22Rv1 (cell line): ENCODE data around the gene GALNTL6.

Experiments used
- H3K27ac ChIP-seq: fragments of 450-650 bp; 2 replicates; pipeline ENCODE4 v1.5.1; 2017
- CTCF ChIP-seq: fragments of 450-650 bp; IDR thresholded peaks from 2 replicates; pipeline ENCODE4 v1.5.1; 2017; ENCODE audit warnings: mild to moderate bottlenecking
- ZFX ChIP-seq: fragments of 450-650 bp; IDR thresholded peaks from 2 replicates; pipeline ENCODE4 v1.6.1; 2017; ENCODE audit warnings: antibody characterized with exemption, borderline replicate concordance

GALNTL6 gene

DNA sequence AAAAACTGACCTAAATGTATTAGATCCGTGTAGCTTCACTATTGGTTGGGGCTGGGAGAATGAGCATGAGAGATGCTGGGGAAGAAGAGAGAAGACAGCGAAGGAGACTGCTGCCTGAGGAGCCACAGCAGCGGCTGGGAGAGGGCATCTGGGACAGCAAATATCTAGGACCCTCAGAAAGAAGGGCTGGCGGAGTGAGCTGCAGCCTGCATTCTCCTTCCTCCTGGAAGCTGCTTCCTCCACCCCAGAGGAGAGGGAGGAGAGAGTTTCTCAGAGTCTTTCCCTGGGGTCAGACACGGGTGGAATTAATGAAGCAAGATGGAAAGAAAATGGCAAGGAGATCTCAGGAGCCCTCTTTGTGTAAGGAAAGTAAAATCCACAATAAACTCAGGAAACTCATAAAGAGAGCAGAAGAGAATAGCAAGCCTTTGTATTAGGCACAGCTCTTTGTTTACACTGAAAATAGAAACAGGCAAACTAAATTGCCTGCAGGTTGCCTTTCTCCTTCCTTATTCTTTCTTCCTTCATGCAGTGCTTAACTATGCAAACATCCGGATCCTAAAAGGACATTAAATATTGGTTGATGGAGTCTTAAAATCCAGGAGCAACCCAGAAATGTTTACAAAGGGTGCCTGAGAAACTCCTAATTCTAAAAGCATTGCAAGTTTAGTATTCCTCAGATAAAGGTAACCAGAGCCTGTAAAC is 1225.1 kb downstream of the GALNTL6 start:
- H3K27ac ChIP-seq = peak overlapping the region; percentile 99
- TF ChIP-seq CTCF (no peak), ZFX (no peak)

- H3K27ac ChIP-seq = peak overlapping the region; percentile 99
- TF ChIP-seq ZFX = no peak
- no peak for TF ChIP-seq CTCF
Observed at GRCh38 chr4:173039617-173040577, 1226.7 kb downstream of the GALNTL6 start.

DNA sequence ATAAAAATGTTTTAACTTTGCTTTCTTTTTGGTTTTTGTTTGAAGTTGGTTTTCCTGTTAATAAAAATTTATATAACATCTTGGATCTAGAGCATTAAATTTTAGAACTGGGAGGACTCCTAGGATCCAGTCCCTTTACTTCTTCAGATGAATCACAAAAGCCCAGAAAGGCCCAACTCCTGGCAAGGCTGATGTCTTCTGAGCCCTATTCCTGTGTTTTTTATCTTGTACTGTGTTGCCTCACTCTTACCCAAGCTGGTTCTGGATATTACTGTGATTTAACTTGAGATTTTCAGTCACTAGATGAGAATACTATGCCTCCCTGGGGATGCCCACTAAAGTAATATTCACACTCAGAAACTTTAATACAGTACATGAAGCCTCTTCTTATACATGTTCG is 1228.3 kb downstream of the GALNTL6 start:
- peak overlapping the region; percentile 99 for H3K27ac ChIP-seq
- TF ChIP-seq CTCF = no peak
- TF ChIP-seq ZFX = no peak

- peak overlapping the region; percentile 99 for H3K27ac ChIP-seq
Observed at GRCh38 chr4:173042139-173042538, 1228.9 kb downstream of the GALNTL6 start.

- TF ChIP-seq ZFX = no peak
- no peak for TF ChIP-seq CTCF
- no peak overlapping the region for H3K27ac ChIP-seq
Observed at GRCh38 chr4:173044340-173044739, 1231.1 kb downstream of the GALNTL6 start.

DNA sequence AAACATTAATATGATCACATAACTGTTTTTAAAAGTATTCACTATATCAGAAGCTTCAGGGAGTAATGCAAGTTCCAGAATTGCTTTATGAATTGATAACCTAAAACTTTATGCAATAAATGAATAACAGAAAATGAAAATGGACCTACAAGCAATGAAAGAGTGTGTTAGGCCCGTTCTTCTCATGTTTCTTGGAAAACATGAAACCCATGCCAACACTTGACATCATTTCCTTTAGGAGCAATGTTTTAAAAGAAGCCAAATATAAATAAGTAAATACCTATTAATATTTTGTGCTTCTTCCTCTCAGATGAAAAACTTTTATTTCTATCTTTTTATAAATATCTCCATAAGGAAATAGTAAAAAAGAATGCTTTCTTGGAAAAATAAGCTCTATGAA is 1232.4 kb downstream of the GALNTL6 start:
- no peak overlapping the region for H3K27ac ChIP-seq
- no peak for TF ChIP-seq CTCF

- H3K27ac ChIP-seq = peak overlapping the region; percentile 40; the same call in 1 of the 2 replicates
- TF ChIP-seq ZFX = no peak
Observed at GRCh38 chr4:173046144-173046543, 1232.9 kb downstream of the GALNTL6 start.

- peak overlapping the region; percentile 40 for H3K27ac ChIP-seq
- TF ChIP-seq ZFX = no peak
- TF ChIP-seq CTCF = no peak
Observed at GRCh38 chr4:173046818-173047217, 1233.6 kb downstream of the GALNTL6 start.
